NCI-H82 (cell line): Measurements from ENCODE around the gene FAM124A.

Experiments used
- DNase-seq: peaks from one replicate; lab custom pipeline; 2025; lab: John Stamatoyannopoulos, UW

FAM124A gene

DNA sequence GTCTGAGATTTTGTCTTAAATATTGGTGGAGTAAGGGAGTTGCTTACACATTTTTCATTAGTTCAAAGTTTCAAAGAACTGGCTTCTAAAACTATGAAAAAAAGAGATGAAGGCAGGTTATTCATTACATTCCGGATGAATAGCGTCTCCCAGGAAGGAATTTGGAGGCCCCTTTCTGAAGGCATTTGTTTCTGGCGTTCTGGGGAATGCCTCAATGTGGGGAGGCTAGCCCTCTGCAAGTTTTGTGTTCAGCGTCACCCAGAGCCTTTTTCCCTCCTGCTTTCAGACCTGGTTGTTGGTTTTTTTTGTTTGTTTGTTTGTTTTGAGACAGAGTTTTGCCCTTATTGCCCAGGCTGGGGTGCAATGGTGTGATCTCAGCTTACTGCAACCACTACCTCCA lies 21.0 kb downstream of the FAM124A start:
- DNase-seq = no peak

DNA sequence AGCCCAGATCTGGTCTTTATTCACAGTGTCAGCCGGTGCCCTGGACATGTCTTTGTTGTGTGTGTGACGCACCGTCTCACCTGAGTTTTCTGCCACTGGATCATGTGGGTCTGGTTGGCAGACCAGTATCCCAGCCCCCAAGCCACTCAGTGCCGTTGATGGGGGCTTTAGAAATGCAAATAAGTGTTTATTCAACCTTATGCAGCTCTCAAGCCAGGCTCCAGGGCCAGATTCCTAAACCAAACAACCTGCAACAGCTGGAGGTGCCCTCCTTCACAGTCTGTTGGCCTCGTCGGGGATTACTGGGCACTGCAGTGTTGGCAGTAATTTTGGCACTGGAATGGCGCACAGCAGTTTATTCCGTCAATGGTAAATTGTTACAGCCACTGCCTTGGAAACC lies 21.6 kb downstream of the FAM124A start:
- no peak for DNase-seq

DNA sequence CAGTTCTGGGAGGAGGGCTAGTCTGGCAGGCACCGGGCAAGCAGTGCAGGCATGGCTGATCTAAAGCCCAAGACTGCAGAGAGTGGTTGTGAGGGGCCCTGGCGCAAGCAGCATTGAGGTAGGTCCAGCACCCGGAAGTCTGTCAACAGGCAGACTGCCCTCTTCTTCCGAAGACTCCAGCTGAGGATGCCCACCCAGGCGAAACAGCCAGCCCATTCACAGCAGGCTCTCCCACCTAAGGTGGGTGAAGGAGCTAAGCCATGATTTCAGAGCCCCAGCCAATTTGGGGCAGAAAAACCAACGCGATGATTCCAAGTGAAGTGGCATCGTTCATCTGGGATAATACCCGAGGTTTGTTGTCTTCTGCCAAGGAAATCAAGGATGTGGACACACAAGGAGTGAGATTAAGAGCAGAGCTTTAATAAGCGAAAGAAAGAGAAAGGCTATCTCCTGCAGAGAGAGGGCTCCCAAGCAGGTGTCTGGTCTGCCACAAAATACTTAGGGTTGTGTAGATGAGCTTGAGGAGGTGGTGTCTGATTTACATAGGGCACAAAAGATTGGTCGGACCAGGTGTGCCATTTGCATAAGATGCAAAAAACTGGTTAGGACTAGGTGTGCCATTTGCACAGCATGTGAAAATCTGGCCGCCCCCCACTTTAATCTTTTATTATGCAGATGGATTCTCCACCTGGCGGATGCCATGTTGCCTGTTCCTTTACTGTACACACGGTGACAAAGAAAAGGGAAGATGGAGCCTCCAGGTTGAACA lies 22.6 kb downstream of the FAM124A start:
- peak; percentile 46 for DNase-seq

DNA sequence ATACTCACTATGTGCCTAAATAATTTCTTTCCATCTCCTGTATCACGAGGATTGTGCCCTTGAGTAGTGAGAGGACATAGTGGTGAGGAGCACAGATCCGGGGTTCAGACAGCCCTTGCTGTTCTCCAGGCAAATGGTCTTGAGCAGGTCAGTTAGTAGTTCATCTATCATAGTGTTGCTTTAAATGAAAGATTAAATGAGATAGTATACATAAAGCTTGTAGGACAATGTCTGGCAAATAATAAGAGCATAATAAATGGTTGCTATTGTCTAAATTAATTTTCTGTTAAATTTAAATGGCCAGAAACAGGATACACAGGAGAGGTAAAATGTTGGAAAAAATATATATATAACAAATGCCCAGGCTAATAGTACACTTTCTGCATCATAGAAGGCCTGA lies 23.4 kb downstream of the FAM124A start:
- DNase-seq = no peak

DNA sequence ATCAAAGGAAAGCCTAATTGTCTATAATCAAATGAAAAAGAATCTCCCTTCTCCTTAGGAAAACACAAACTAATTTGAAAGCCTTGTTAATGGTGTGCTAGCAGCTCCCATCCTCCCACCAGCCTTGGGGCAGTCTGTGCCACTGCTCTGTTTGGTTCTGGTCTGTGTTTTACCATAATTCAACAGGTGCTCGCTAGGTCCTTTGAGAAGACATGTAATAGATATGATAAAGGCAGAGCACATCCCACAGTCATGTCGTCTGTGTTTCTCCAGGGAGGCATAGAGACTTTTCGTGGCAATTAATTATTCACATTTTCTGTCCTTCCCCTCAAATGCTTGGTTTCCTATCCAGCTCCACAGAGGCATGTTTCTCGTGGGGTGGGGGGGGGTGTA lies 23.8 kb downstream of the FAM124A start:
- no peak for DNase-seq

DNA sequence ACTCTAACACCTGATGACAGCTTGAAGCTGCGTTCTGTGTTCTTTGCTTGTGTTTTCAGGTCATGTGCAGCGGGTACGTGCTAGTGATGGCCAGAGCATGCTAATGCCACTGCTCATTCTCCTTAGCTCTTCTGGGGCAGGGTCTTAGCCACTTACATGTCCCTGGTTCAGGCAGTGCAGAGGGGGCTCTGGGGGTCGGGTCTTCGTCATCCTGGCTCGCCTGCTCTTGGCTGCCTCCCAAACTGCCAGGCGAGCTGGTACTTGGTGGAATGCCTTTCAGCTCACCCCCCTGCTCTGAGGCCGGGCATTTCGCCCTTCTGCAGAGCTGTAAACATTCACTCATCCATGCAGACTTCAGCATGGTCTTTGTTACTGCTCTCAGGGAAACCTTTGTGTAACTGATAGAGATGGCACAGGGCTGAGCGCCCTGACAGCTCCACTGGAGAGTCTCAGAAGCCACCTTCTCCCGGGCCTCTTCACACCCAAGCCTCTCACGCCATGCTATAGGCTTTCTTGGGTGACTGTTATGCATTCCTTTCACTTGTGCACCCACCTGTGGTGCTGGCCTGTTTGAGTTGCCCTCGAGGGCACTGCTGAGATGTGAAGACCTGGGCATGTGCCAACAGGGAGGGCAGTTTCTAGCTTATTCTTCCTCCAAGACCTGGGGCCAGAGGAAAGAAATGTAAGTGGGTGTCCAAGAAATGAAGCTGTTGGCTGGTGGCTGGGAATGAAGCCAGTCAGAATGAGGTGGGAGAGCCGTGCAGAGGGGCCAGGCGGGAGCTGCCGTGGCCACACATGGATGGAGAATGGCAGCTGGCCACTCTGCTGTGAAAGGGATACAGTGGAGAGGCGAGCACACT lies 24.4 kb downstream of the FAM124A start:
- no peak for DNase-seq

DNA sequence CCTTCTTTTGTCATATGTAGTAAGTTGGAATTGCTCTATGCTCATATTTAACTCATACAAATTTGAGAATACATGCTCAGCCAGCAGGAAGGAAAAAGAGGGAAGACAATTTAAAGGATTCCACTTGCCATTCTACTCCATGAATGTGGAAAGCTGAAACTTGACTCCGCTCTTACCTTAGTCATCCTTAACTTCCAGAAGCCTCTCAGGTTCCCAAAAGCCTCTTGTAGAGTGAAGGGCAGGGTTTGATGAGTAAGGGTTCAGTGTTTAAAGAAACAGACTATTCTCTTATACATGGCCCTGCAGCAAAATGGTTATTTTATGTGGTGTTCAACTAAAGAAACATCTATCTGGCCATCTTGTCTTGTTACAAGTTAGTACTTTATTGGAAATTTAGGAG lies 27.1 kb downstream of the FAM124A start:
- peak; percentile 23 for DNase-seq

DNA sequence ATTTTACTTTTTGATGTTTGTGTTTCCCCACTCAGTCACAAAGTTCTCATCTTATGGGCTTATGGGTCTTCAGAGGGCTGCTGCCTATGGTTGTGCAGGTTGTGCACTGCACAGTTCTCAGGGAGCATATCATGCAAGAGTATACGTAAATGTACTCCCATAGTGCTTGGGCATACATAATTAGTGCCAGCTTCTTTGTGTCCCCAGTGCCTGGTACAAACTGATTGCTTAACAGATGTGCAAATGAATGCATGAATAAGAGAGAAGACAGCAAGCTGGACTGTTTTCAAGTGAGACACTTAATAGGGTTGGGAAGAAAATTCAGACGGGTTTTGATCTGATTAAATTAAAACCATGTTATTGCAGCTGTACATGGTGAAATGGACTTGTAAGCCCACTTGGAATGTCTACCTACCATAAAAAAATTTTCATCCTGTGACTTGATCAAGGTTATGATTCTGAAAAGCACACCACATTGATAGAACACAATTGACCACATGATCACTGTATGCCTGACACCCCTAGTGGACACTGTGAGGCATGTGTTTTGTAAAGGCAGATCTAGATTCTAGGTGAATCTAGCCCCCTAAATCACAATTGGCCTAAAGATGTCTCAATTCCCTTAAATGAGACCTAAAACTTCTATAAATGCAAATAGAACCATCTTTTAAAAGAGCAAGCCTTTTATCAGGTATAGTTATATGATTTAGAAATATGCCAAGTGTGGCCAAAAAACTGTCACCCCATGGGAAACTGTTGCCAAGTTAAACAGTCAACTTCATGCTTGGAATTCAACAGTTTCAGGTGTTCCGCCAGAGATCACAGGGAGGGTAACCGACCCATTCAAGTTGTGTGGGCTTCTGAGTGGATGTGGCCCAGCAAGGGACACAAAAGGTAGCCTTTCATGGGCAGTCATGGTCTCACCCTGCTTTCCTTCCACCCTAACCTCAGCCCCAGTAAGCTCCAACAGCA lies 27.9 kb downstream of the FAM124A start:
- peak; percentile 69 for DNase-seq

DNA sequence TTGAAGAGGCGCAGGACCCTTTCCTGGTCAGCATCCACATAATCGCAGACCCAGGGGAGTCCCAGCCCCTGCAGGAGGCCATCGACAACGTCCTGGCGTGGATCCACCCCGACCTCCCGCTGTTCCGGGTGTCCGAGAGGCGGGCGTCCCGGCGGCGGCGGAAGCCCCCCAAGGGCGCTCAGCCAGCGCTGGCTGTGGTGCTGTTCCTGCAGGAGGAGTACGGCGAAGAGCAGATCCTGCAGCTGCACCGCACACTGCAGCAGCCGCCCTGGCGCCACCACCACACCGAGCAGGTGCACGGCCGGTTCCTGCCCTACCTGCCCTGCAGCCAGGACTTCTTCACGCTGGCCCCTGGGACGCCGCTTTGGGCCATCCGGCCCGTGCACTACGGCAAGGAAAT lies 29.3 kb downstream of the FAM124A start:
- no peak for DNase-seq

DNA sequence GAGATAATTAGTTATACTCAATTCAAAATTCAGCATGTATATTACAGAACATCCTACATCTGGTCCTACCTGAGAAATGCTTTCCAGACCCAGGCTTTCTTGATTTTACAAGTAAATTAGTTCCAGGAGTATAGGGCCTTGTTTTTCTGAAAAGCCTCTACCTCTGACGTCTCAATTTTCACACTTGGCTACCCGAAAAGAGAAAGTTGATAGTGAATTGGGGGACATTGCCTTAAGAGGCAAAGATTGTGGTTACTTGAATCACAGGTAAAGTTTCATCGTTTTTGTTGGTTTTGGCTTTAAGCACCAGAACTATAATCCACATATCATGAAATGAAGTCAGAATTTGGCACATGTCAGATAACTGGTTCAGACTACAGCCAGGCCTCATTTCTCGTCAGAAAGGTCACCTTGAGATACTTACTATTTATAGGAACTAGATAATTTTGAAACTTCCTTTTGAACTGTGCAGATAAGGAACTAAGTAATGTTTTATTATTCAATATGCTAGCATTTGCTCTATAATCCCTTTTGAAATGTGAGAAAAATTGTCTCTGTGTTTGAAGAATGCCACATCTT lies 30.8 kb downstream of the FAM124A start:
- no peak for DNase-seq

DNA sequence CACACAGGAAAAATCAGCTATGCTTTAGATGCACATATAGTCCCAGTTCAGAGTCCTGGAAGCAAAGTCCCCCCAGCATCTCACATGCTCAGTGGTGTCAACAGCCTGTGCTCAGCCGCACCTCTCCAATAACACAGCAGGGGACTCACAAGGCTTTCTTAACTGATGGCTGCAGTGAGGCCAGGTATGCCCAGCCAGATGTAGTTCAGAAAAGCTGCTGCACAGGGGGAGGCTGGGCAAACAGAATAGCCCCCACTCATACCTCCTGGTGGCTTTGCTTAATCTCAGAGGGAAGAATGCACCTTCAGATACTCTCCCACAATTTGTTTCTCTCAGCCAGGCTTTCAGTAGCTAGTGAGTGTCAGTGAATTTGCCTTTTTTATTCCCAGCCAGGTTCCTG lies 33.4 kb downstream of the FAM124A start:
- no peak for DNase-seq

DNA sequence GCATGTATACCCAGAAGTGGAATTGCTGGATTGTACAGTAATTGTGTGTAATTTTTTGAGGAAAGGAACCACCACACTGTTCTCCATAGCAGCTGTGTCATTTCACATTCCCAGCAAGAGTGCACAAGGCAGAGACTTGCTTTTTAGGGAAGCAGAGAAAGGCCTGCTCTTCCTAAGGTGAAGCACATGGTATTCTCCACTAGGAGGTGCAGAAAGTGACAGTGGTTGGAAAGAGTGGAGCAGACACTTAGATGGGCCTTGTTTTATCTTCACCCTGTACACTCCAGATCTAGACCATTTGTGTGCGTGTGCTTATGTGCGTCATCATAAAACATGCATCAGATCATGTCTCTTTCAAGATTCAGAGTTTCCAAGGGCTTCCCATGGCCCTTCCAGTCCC lies 35.0 kb downstream of the FAM124A start:
- no peak for DNase-seq

DNA sequence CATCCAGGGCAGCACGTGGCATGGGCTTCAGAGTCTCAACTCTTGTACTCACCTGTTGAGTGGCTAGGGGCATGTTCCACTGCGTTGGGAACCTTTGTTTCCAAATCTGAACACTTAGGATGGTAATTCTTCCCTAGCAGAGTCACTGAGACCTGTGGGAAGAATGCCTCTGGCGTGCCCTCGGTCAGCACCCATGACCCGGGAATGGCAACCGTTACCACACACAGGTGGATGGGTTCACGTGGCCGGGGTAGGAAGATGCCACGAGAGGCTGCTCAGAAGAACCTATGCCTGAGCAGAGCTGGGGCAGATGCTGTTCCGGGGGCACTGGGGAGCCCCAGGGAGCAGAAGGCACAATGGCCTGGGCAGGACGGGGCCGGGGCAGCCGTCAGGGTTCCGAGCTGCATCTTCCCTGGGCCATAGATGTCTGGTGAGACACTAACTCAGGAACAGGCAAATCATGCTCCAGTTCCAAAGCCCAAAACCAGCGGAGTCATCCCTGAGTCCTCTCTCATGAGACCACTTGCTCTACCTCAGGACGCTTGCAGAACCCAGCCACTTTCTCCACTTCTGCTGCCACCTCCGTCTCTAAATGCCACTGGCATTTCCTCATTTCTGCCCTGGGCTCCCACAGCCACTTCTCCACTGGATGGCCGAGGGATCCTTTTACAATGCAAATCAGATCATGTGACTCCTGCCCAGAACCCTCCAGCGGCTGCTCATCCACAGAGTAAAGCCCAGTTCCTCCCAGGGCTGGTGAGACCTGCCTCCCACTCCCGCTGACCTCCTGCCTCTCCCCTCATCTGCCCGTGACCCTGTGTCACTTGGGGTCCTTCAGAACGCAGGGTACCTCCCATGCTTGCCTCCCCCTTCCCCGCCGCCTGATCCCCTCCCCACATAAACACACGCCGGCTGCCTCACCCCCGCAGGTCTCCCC lies 36.7 kb downstream of the FAM124A start:
- DNase-seq = no peak

DNA sequence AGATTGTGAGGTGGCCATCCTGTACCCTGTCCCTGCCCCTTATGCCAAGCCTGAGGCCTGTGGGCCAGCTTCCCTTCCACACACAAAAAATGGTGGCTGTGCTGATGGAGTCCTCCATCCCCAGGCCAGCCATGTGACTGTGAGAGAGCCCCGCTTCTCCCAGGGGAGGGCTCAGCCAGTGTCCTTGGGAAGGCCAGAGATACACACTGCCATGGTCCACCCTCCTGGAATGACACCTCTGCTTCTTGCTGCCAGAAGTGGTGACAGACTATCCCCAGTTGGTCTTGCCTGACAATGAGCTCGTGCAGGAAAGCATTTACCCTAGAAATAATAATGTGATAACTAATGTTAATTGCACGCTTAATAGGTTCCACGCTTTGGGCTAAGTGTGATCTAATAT lies 38.0 kb downstream of the FAM124A start:
- no peak for DNase-seq

DNA sequence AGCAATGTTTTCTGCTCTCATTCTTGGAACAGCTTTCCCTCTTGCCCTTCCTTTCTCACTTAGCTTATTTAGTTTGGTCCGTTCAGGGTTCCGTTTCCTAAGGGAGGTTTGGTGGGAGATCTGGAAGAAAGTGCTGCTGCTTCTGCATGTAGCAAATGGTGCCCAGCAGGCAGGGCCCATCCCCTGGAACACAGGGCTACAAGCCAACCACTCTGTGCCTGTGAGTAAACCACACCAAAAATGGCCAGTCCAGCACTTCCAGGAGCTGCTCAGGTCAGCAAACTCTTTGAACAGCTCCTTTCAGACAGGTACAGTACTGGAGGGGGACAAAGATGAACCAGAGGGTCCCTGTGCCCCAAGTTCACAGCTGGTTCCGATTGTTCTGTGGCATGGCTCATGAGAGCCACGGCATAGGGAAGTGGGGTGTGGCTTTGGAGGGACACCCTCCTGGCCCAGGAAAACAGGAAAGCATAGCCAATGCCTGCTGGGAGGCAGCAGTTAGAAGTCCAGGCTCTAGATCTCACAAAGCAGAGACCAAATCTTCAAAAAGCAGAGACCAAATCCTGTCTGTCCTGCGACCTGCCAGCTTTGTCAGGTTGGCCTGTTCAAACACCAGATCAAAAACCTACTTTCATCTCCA lies 39.5 kb downstream of the FAM124A start:
- no peak for DNase-seq

DNA sequence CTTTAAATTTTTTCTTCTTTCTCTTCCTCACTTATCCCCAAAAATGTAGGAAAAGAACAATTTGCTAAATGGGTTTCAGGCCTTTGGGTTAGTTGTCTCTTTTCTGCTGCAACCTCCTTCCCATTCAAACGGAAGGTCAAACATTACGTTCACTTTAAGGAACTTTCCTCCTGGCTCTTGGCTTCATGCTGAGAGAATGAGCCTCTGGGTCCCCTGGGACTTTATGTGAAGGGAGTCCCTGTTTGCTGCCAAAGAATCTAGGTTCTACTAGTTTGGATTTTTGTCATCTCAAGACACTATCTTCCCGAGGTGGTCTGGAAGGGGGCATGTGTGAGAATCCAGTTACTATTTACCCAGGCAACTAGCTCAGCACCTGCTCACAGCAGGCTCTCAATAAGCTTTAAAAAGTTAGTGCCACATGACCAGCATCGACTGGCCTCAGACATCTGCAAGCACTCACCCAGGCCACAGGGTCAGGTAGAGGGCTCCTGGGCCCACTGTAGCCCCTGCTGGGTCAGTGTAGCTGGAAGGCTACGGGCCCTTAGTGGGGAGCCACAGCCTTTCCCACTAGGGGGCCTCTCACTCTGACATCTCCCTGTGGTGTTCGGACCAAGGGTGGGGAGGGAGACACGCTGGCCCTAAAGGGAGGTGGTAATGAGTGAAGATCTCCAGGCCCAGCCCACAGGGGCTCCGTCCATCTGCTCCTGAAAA lies 40.5 kb downstream of the FAM124A start:
- peak; percentile 69 for DNase-seq

DNA sequence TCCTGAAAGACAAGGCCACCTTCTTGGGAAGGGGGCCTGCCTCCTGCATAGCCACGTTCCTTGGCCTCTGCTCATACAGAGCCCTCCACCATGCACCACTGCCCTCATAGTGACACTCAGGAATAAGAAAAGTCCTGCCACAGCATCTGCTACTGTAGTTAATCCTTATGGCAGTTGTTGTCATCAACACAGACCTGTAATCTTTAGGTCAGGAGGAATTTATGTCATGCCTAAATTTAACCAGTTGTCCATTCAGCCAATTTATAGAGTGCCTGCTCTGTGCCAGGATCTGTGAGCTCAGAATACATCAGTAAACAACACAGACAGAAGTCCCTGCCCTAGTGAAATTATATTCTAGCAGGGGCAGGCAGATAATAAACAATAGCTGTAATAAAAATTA lies 44.4 kb downstream of the FAM124A start:
- peak; percentile 96 for DNase-seq

DNA sequence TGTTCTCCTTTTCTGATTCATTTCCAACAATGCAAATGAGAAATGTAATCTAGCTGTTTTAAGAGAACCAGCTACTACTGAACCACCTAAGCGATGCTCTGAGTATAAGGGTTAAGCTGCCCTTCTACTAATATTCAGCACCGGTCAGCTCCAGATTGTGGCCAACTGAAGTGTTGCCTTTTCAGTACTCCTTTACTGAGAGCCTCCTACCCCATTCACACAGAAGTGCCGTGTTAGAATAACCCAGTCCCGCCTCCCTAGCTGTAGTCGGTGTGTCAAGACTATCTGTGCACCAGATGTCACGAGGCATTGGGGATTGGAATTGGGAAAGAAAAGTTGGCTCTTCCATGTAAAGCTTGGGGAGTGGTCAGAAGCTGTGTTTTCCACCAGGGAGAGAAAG lies 45.4 kb downstream of the FAM124A start:
- DNase-seq = peak; percentile 70

DNA sequence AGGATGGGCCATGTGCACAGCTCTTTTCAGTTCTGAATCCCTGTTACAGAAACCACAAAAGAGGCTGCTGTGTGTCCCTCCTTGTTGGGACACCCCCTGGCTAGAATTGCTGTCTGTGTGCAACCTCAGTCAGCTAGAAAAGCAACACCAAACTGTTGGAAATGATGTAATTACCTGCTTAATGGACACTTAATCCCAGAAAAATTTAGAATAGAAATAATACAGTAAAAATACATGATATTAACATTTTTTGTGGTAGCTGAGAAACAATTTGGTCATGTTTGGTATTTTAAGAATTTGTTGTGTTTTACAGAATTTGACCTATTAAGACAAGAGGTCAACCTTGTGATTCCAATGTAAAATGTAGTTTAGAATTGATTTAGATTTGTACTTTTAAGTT lies 46.8 kb downstream of the FAM124A start:
- DNase-seq = no peak
